ENCODE data around the gene CHD6.

The CHD6 gene

DNA sequence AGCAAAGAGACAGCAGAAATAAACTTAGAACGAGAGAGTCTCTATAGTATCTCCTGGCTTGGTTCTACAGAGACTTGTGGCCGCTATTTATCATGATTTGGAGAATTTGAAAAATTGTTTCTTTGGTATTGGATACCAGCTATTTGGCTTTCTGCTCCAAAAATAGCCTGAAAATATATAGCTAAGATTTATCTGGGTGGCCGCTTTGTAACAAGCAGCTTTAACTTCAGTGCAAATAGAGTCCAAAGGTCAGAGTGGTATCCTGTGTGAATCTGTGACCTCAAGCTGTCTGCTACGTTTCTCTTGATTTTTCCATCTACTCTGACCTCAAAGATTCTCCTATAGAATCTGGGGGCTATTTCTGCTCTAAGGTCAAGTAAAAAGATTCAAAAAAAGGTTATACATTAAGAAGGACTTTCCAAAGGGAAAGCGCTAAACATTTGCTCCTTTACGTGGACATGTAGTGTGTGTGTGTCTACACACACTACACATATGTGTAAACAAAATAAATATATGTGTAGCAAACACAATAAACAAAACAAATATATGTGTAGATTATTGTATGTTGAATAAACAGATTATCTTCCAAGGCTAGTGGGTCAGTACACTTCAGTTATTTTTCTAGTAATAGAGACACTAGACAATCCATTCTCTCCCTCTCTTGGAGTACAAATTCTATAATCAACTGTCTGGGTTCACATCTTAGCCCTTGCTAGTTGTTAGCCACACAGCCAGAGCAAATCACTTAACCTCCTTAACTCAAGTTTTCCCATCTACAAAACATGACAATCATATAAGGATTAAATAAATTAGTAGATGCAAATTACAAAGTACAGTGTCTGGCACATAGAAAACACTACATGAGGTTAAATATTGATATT, 40.8 kb downstream of the CHD6 start:
- no peak for DNase-seq

GRCh38 chr20:41575412-41575811, 42.8 kb downstream of the CHD6 start:
- DNase-seq: no peak

DNA sequence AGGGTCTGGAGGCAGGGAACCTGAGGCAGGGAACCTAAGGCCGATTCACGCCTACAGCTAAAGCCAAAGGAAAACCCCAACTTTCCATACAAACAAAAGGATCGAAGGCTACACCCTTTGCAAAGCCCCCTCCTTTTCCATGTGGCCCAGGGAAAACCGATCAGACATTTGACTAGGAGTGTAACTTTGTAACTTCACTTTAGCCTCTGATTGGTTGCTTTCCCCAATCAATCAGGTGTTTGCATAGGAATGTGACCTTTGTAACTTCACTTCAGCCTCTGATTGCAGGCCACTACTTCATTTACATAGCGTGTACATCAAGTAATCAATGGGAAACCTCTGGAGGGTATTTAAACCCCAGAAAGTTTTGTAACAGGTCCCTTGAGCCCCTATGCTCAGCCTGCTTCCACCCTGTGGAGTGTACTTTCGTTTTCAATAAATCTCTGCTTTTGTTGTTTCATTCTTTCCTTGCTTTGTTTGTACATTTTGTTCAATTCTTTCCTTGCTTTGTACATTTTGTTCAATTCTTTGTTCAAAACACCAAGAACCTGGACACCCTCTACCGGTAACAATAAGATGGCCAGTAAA, 43.3 kb downstream of the CHD6 start:
- no peak for DNase-seq

DNA sequence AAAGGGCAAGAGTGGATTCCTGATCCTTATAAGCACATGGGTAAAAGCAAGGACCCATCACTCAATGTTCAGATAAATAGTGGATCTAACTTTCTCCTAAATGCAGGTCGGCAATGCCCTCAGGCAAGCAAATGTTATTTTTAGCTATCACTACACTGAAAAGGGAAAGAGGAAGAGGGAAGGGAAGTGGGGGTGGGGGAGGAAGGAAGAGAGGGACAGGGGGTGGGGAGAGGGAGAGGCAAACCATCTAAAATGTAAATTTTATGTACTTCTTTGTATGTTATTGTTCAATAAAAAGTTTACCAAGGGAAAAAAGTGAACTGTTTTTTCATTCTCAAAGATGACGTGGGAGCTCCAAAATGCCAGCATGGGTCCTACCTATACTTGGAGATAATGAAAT, 44.2 kb downstream of the CHD6 start:
- no peak for DNase-seq

DNA sequence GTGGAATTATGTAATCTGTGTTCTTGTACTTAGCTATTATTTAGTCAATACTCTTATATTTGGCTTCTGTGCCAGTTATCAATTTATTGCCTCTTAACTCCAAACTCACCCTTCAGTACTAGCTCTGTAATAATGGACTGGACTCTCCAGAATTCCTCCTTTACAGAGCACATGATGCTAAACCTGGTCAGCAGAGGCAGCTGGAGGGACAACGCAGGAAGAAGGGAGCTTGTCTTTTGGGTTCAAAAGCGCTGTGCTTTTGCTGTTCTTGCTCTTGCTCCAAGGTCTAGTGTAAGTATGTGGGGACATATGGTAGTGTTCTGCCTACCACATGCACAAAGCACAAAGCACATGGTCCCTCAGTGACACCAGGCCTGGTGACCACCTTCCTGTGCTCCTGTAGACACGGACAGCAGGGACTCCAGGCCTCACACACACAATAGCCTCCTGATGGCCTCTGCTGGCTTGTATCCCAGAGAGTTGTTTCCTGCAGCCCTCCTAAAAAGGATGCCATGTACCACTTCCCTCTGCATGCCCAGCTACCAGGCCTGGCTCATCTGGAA, 46.1 kb downstream of the CHD6 start:
- peak; percentile 18 for DNase-seq

- DNase-seq: no peak
Measured at GRCh38 chr20:41571006-41571405, 47.2 kb downstream of the CHD6 start.

GRCh38 chr20:41570557-41570956, 47.6 kb downstream of the CHD6 start:
- DNase-seq: no peak

- no peak for DNase-seq
Measured at GRCh38 chr20:41567615-41568014, 50.6 kb downstream of the CHD6 start.

GRCh38 chr20:41566896-41567527, 51.2 kb downstream of the CHD6 start:
- no peak for DNase-seq

GRCh38 chr20:41563087-41563486, 55.1 kb downstream of the CHD6 start:
- no peak for DNase-seq

GRCh38 chr20:41560970-41561369, 57.2 kb downstream of the CHD6 start:
- DNase-seq: no peak

GRCh38 chr20:41559658-41560057, 58.5 kb downstream of the CHD6 start:
- DNase-seq: no peak

- no peak for DNase-seq
Measured at GRCh38 chr20:41553142-41553879, 64.9 kb downstream of the CHD6 start.

- DNase-seq: no peak
Measured at GRCh38 chr20:41552295-41553068, 65.7 kb downstream of the CHD6 start.

DNA sequence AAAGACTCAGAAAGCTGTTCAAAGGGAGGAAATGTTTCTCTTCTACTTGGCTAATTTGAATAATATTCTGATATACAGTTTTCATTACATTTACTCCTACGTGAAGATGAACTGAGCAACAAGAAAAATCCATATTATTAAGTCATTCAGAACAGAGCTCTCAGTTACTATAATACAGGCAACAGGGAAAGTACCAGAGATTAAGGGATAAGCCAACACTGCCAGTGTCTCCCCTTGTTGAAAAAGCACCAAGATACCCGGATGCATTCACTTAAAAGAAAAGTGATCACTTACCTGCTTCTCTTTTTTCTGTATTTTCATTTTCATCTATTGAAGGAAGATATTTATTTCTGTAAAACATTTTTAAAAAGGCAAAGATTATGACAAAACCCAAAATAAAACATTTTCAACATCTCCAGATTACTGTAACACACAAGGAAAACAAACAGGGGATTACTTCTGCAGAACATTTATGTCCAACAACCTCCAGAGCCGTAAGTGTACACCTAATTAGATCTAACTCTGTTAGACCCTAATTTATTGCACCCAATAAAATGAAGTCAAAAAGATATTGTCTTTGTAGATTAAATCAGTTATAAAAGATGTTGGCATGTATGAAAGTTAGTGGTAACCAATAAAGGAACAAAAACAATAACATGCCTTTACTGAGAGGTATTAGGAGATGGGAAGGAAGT, 67.0 kb downstream of the CHD6 start:
- DNase-seq: no peak

- no peak for DNase-seq
Measured at GRCh38 chr20:41547221-41547620, 71.0 kb downstream of the CHD6 start.

GRCh38 chr20:41546535-41546934, 71.6 kb downstream of the CHD6 start:
- DNase-seq: no peak

DNA sequence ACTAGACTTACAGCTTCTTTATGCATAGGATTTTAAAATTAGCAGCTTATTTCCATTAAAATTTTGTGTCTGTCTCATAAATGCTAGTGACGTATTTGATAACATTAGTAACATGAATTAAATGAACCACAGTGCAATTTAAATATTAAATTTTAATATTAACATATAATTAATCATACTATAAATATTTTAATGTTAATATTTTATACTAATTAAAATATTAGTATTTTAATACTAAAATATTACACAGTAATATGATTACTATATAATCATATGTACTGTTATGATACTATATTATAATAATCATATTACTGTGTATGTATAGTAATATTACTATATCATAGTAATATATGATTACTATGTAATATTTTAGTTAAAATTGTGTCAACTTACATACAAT, 73.7 kb downstream of the CHD6 start:
- DNase-seq: no peak

- DNase-seq: no peak
Measured at GRCh38 chr20:41540918-41541317, 77.3 kb downstream of the CHD6 start.

GRCh38 chr20:41540459-41540858, 77.7 kb downstream of the CHD6 start:
- DNase-seq: no peak

DNA sequence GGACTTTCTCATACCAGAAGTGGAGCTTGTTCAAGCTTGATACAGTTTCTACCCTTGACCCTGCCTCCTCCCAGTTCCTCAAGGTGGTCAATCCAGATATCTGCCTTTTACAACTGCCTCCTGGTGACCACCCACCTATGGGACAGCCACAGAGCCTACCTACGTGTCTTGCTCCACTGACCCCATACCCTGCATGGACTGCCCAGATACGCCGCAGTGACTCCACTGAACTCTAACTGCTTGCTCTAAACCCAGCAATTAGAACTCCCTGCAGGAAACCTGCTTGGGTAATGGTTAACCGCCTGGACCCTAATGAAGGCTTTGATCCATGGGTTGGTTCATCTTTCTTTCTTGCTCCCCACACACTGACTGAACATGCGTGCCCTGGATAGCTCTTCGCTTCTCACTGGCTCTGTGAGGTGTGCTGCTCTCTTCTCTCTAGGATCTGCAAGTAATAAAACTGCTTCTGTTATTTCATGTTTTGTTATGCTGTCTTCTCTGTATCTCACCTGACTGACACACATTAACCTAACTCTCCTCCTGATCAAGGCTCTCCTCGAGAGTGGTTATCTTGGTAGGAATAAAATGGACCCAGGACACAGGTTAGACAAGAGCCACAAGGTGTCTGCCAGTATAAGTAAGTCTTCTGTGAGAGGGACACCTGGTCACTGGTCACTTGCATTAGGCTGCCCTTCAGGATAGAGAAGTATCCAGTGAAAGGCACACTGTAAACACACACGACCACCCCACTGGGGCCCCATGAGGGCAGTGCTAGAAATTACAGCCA, 79.2 kb downstream of the CHD6 start:
- DNase-seq: no peak
